Small intestine (tissue), 16 donors: Measurements from ENCODE around the gene LRRC27. TPM values are rescaled to one million over a fixed set of nuclear protein-coding genes. Genes with fewer than 3 reads are reported as not detected.

Experiments used
- DNase-seq, 2 donors: peaks; one replicate each; pipeline versions ENCODE4 v3.0.0 to v3.0.0-alpha.2; 2013
- FAIRE-seq: peaks from 2 replicates; lab custom pipeline; 2012; peaks lifted over from hg19 to GRCh38; lab: Jason Lieb, UNC
- H3K27ac ChIP-seq, 3 donors: one replicate each; pipeline ENCODE4 v1.5.1; 2013; ENCODE audit warnings: low read length in 2 of 3, mild to moderate bottlenecking in 2 of 3, control low read depth in 1 of 3, inconsistent platforms in 1 of 3, low read depth in 1 of 3, moderate library complexity in 1 of 3
- H3K27me3 ChIP-seq, 3 donors: one replicate each; pipeline ENCODE4 v1.6.1; 2013; ENCODE audit warnings: low read length in 3 of 3, inconsistent platforms in 1 of 3; ENCODE audit not compliant: control insufficient read depth in 3 of 3, insufficient read depth in 3 of 3
- H3K36me3 ChIP-seq, 3 donors: one replicate each; pipeline ENCODE4 v1.6.1; 2013; ENCODE audit warnings: low read length in 3 of 3, inconsistent platforms in 1 of 3, low read depth in 1 of 3, mild to moderate bottlenecking in 1 of 3, moderate library complexity in 1 of 3; ENCODE audit not compliant: control insufficient read depth in 3 of 3, insufficient read depth in 2 of 3
- H3K4me1 ChIP-seq, 3 donors: one replicate each; pipeline ENCODE4 v1.6.1; 2013; ENCODE audit warnings: low read length in 2 of 3, inconsistent platforms in 1 of 3, low read depth in 1 of 3, mild to moderate bottlenecking in 1 of 3, moderate library complexity in 1 of 3; ENCODE audit not compliant: control insufficient read depth in 3 of 3, insufficient read depth in 2 of 3
- H3K4me3 ChIP-seq, 3 donors: one replicate each; pipeline ENCODE4 v1.5.1; 2013; ENCODE audit warnings: low read length in 3 of 3, control low read depth in 1 of 3, inconsistent platforms in 1 of 3, low read depth in 1 of 3, mild to moderate bottlenecking in 1 of 3, moderate library complexity in 1 of 3
- H3K9me3 ChIP-seq, 2 donors: one replicate each; pipeline ENCODE4 v1.6.1; 2013; ENCODE audit warnings: low read depth in 1 of 2, low read length in 1 of 2; ENCODE audit not compliant: control insufficient read depth in 2 of 2, insufficient read depth in 1 of 2
- WGBS, 3 donors: extraction: QIAGEN DNeasy Blood & Tissue Kit; methylation state at CpG; one replicate each; pipeline ENCODE4 v1.1.7; 2013; 5-methylcytosine and 5-hydroxymethylcytosine counted together
- long read RNA-seq, 10 donors: transcript quantifications; one replicate each; lab custom pipeline, GENCODE V29; 2026
- polyA plus RNA-seq, 4 donors: library from polyadenylated mRNA; stranded (reverse) in 3 of 4; unstranded in 1 of 4; fragments of 200-250 nt in 3 of 4; fragments of 120-200 nt in 1 of 4; gene quantifications; one replicate each; pipeline versions ENCODE4 v1.2.1 to v1.2.3, GENCODE V29; 2013
- donor health status: healthy with polysubstance abuse.
- donor health status: control.
- donor health status: control.
- donor health status: Bipolar disorder and iron deficiency.
- donor health status: healthy.

The LRRC27 gene
- 10 to 100 TPM in 2 of 4 donors, 1 to 10 TPM in 2; 4.7 to 14.1 (median 8.8) TPM for polyA plus RNA-seq
- long read RNA-seq, donor 1: 0 reads
- long read RNA-seq, donor 2: 0 reads
- long read RNA-seq, donor 3, partial matches to known transcripts: 0 of 3 reads
- long read RNA-seq, donor 3, other reads (novel, unspliced or antisense): 0 of 3 reads
- long read RNA-seq, donor 4: 0 reads
- long read RNA-seq, donor 5, partial matches to known transcripts: 0 of 1 reads
- long read RNA-seq, donor 5, other reads (novel, unspliced or antisense): 0 of 1 reads
- long read RNA-seq, donor 6, partial matches to known transcripts: 0 of 1 reads
- long read RNA-seq, donor 6, other reads (novel, unspliced or antisense): 0 of 1 reads
- long read RNA-seq, donor 7: 0 reads
- long read RNA-seq, donor 8: 0 reads
- long read RNA-seq, donor 9, full-length matches to known transcripts: 1 of 1 reads
- long read RNA-seq, donor 9, partial matches to known transcripts: 0 of 1 reads
- long read RNA-seq, donor 9, other reads (novel, unspliced or antisense): 0 of 1 reads
- long read RNA-seq, donor 10, partial matches to known transcripts: 0 of 1 reads
- long read RNA-seq, donor 10, other reads (novel, unspliced or antisense): 0 of 1 reads

DNA sequence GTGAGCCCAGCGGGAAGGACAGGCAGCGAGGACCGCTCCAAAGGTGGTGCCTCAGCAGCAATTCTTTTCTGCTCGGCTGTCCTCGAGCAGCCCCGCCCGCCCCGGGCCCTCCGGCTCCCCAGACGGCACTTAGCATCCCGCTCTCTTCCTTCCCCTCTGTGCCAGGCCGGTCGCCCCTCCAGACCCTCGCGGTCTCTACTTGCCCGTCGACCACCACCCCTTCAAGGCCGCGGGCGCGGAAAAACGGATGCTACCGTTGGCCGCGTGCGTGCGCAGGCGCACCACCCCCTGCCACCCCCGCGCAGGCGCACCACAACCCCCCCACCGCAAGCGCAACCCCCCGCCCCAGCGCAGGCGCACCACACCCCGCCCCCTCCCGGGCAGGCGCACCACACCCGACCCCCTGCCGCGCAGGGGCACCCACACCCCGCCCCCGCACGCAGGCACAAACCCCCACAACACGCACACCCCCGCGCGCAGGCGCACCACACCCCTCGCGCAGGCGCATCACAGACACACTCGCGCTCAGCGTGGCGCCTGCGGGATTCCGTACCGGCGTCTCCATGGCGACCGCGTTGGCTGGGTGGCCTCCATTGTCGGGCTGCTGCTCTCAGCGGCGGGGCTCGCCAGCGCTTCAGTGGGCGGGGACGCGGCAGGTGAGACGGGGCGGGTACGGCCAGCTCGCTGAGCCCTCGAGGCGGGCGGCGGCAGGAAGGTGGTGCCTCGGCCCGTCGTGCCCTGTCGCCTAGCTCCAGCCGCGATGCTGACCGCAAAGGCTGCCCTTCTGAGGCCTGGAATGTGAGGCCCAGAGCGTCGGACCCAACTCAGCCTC lies at the start of gene LRRC27:
Gene LRRC27 (plus strand): TSS at position 593 of the 832 bp plus-strand sequence. CDS start 1,332 bp downstream, outside the sequence.
- Histone ChIP-seq H3K9me3 (no peaks in the 10 kb centered on the region), H3K4me3 (peak within 1 kb of the TSS; percentile 68 to 83 (median 82)), H3K27ac (peak within 1 kb of the TSS; percentile 9 to 86 (median 83)), H3K27me3 (no peaks in the 10 kb centered on the region), H3K4me1 (peaks cover 0 to 25% (median 2%) of the 10 kb centered on the region in 3 donors), H3K36me3 (peaks cover 0 to 11% (median 0%) of the 10 kb centered on the region in 3 donors)
- FAIRE-seq (no peak), DNase-seq (peak; percentile 97 to 99)
- WGBS, 3 donors: 0 to 1% (median 1%) methylated on average over 51 to 87 of the region's 89 CpGs

DNA sequence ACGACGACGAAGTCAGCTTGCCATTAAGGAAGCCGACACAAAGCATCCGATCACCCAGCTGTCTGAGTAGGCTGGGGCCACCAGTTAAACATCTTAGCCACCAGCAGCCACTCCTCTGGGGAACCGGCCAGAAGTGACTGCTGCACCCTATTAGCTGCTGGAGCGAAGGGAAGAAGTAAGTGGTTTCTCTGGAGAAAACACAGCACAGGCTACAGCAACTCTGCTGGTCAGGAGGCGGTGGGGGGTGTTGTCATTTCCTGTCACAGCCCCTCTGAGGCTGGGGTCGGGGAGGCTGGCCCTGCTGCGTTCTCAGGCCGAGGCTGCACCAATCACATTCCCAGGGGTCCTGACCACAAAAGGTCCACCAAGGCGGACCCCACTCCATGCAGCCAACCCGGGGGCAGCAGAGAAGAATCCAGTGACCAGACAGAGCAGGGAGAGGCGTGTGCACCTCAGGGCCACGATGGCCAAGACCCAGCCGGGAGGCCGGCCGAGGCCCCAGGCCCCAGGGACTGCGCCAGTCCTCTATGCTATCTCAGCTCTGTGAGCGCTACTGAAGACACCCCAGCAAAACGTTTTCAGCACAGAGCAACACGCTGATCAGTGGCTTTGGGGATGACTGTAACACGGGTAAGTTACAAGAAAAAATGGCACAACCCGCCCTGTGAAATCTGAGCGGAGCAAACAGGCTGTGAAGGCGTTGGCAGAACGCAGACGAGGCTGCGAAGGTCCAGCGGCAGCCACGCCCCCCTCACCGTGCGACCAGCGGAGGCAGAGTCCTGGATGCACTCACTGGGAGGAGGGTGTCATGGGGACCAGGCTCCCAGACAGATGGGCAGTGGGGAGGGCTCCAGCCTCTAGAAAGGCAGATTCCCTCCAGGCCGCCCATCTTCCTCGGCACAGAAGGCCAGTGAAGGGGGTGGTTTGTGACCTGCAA lies 49.1 kb upstream of the LRRC27 start:
- FAIRE-seq: no peak

DNA sequence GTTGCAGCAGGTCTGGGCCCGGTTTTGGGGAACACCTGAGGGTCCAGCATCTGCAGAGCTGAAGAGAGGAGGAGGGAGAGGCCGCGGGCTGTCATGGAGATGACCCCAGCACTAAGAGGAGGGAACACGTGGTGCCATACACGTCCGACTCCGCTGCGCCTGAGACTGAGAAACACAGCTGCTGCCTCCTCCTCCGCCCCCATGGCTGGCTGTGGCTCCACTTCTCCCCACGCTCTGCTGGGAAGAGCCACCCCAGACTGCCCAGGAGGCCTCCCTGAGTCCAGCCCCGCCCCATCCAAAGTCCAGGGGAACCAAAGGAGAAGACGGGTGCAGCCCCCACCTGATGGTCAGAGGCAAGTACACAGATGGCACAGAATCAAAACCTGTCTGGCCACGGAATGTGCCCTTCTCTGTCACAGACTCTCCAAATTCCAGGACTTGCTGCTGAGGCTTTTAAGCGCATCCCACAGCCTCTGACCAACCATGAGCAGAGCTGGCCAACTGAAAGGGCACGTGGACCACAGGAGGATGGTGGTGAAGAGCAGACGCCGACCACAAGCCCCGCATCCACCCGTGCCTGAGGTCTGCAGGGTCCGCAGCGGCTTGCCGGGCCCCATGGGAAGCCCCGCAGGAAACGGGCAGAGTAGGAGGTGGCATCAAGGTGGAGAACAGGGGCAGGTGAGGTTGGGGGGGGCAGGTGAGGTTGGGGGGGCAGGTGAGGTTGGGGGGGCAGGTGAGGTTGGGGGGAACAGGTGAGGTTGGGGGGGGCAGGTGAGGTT lies 48.2 kb upstream of the LRRC27 start:
- Histone ChIP-seq H3K4me3 (no peak overlapping the region), H3K36me3 (no peaks in the 10 kb centered on the region), H3K4me1 (peaks cover 0 to 3% (median 0%) of the 10 kb centered on the region in 3 donors), H3K27me3 (no peaks in the 10 kb centered on the region), H3K9me3 (no peaks in the 10 kb centered on the region), H3K27ac (no peak overlapping the region)
- DNase-seq (peak; percentile 14 to 70), FAIRE-seq (no peak)
- WGBS, 3 donors: 47 to 71% (median 61%) methylated on average over 23 to 24 of the region's 24 CpGs

More for the DNA sequence above, 49.1 kb upstream of the LRRC27 start:
- H3K27ac ChIP-seq: no peak overlapping the region
- peaks cover 0 to 3% (median 0%) of the 10 kb centered on the region in 3 donors for H3K4me1 ChIP-seq
- H3K27me3 ChIP-seq: no peaks in the 10 kb centered on the region
- DNase-seq: peak in 1 of 2 donors; percentile 48
- H3K9me3 ChIP-seq: no peaks in the 10 kb centered on the region
- no peaks in the 10 kb centered on the region for H3K36me3 ChIP-seq
- 41 to 63% (median 51%) methylated on average over 36 of the region's 36 CpGs for WGBS, 3 donors
- no peak overlapping the region for H3K4me3 ChIP-seq

DNA sequence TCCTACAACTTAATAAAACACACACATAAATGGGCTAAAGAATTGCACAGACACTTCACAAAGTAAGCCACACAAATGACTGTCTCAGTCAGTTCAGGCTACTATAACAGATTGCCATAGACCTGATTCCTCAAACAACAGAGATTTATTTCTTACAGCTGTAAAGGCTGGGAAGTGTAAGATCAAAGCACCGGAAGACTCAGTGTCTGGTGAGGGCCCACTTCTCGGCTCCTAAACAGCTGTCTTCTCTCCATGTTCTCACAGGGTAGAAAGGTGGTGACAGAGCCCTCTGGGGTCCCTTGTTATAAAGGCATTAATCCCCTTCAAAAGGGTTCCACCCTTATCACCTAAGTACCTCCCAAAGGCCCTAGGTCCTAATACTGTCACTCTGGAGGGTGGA lies 42.6 kb upstream of the LRRC27 start:
- DNase-seq: no peak
- Histone ChIP-seq H3K36me3 (no peaks in the 10 kb centered on the region), H3K9me3 (peaks cover 0 to 2% of the 10 kb centered on the region in 2 donors), H3K4me3 (no peak overlapping the region), H3K27ac (no peak overlapping the region), H3K4me1 (no peaks in the 10 kb centered on the region), H3K27me3 (no peaks in the 10 kb centered on the region)
- no peak for FAIRE-seq
- WGBS, 3 donors: 84 to 95% (median 93%) methylated on average over 2 of the region's 2 CpGs

DNA sequence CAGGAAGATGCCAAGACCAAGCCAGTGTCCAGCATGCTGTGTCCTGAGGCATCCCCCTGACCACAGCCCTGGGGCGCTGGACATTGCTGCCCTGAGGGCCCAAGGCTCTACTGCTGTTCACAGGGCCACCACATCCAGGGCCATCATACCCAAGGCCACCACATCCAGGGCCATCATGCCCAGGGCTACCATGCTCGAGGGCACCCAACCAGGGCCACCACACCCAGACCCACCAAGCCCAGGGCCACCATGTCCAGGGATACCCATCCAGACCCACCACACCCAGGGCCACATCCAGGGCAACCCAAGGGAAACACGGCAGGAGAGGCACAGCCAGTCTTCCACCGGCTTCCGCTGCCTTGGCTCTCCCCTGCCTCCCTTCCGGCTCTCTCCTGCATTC lies 41.4 kb upstream of the LRRC27 start:
- Histone ChIP-seq H3K4me3 (no peak overlapping the region), H3K36me3 (no peaks in the 10 kb centered on the region), H3K9me3 (peaks cover 0 to 2% of the 10 kb centered on the region in 2 donors), H3K4me1 (no peaks in the 10 kb centered on the region), H3K27ac (no peak overlapping the region), H3K27me3 (no peaks in the 10 kb centered on the region)
- DNase-seq: no peak
- 80 to 90% (median 89%) methylated on average over 6 of the region's 6 CpGs for WGBS, 3 donors
- no peak for FAIRE-seq

DNA sequence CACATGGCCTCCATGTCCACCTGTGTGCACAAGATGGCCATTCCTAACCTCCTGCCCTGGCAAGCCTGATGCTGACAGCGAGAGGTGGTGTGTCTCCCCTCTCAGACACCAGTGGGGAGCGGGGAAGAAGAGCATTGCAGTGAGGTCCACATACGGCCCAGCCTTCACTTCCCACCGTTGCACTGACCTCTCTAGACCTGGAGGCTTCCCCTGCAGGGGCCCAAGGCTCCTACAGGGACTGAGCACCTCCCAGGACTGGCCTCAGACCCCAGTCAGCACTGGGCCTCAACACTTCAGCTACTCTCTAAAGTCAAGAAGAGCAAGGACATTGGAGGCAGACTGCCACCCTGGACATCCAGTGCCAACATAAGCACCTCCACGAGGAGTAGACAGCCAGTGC lies 40.2 kb upstream of the LRRC27 start:
- Histone ChIP-seq H3K9me3 (peaks cover 0 to 2% of the 10 kb centered on the region in 2 donors), H3K36me3 (no peaks in the 10 kb centered on the region), H3K4me1 (no peaks in the 10 kb centered on the region), H3K27ac (no peak overlapping the region), H3K4me3 (no peak overlapping the region), H3K27me3 (no peaks in the 10 kb centered on the region)
- 60 to 77% (median 73%) methylated on average over 5 of the region's 5 CpGs for WGBS, 3 donors
- FAIRE-seq: no peak
- no peak for DNase-seq
